Brain microvascular endothelial cell (primary cell): Measurements from ENCODE around the gene CIAO1.

Experiments used
- DNase-seq: peaks from one replicate; pipeline ENCODE4 v3.0.0-alpha.2; 2020
- H3K27ac ChIP-seq: fragments of 250-450 bp; sonication (Bioruptor Pico); 2 replicates; pipeline ENCODE4 v1.5.1; 2020; ENCODE audit warnings: mild to moderate bottlenecking, moderate library complexity
- H3K27me3 ChIP-seq: fragments of 250-450 bp; sonication (Bioruptor Pico); replicated peaks from 2 replicates; pipeline ENCODE4 v1.5.1; 2020; ENCODE audit warnings: mild to moderate bottlenecking
- H3K36me3 ChIP-seq: fragments of 250-450 bp; sonication (Bioruptor Pico); replicated peaks from 2 replicates; pipeline ENCODE4 v1.5.1; 2020; ENCODE audit warnings: mild to moderate bottlenecking
- H3K4me3 ChIP-seq: 2 replicates; pipeline ENCODE4 v1.5.1; 2011; ENCODE audit warnings: low read depth, mild to moderate bottlenecking, control low read depth, low read length, moderate library complexity
- CTCF ChIP-seq: IDR thresholded peaks from 2 replicates; pipeline ENCODE4 v1.5.1; 2011; ENCODE audit warnings: low read depth, mild to moderate bottlenecking, moderate library complexity, low read length, control low read depth, inconsistent platforms; ENCODE audit errors: missing control alignments
- in situ Hi-C: cut with HindIII; loops from 2 replicates; pipeline ENCODE4 v1.10.0; 2017; ENCODE audit warnings: low sequenced_read_pairs, low pct_ligation_motif_present

CIAO1 gene

GRCh38 chr2:96247009-96247408, 19.0 kb upstream of the CIAO1 start:
- H3K27ac ChIP-seq = no peak overlapping the region
- no peak overlapping the region for H3K4me3 ChIP-seq
- no peak for DNase-seq
- H3K36me3 ChIP-seq = no peaks in the 10 kb centered on the region
- in situ Hi-C loops = no loop called here
- no peaks in the 10 kb centered on the region for H3K27me3 ChIP-seq
- no peak for TF ChIP-seq CTCF

- DNase-seq = no peak
- Histone ChIP-seq H3K27me3 (no peaks in the 10 kb centered on the region), H3K27ac (no peak overlapping the region), H3K36me3 (no peaks in the 10 kb centered on the region), H3K4me3 (no peak overlapping the region)
- no peak for TF ChIP-seq CTCF
- in situ Hi-C loops = no loop called here
Measured at GRCh38 chr2:96247896-96248295, 18.1 kb upstream of the CIAO1 start.

- DNase-seq = no peak
- Histone ChIP-seq H3K27ac (no peak overlapping the region), H3K4me3 (no peak overlapping the region), H3K27me3 (no peaks in the 10 kb centered on the region), H3K36me3 (peaks cover 7% of the 10 kb centered on the region)
- TF ChIP-seq CTCF = no peak
- in situ Hi-C loops = no loop called here
Measured at GRCh38 chr2:96248624-96249023, 17.4 kb upstream of the CIAO1 start.

GRCh38 chr2:96249654-96250053, 16.4 kb upstream of the CIAO1 start:
- Histone ChIP-seq H3K27me3 (no peaks in the 10 kb centered on the region), H3K36me3 (peaks cover 17% of the 10 kb centered on the region), H3K4me3 (no peak overlapping the region), H3K27ac (no peak overlapping the region)
- in situ Hi-C loops = no loop called here
- no peak for TF ChIP-seq CTCF
- DNase-seq = no peak

- no peak overlapping the region for H3K4me3 ChIP-seq
- no peak overlapping the region for H3K27ac ChIP-seq
- in situ Hi-C loops = no loop called here
- no peak for TF ChIP-seq CTCF
- H3K27me3 ChIP-seq = no peaks in the 10 kb centered on the region
- H3K36me3 ChIP-seq = peaks cover 19% of the 10 kb centered on the region
- DNase-seq = no peak
Measured at GRCh38 chr2:96250188-96250587, 15.8 kb upstream of the CIAO1 start.

GRCh38 chr2:96251721-96252292, 14.2 kb upstream of the CIAO1 start:
- no peak overlapping the region for H3K4me3 ChIP-seq
- in situ Hi-C loops = no loop called here
- no peak for TF ChIP-seq CTCF
- H3K27ac ChIP-seq = peak overlapping the region; percentile 45
- DNase-seq = peak; percentile 97
- peaks cover 19% of the 10 kb centered on the region for H3K36me3 ChIP-seq
- no peaks in the 10 kb centered on the region for H3K27me3 ChIP-seq
